ENCODE data around the gene LGI2.
"Not testable (repeated sequence)": the region's sequence is repeated elsewhere in the genome, so short reads cannot be mapped to it uniquely, and the experiment has no call there.

The LGI2 gene

DNA sequence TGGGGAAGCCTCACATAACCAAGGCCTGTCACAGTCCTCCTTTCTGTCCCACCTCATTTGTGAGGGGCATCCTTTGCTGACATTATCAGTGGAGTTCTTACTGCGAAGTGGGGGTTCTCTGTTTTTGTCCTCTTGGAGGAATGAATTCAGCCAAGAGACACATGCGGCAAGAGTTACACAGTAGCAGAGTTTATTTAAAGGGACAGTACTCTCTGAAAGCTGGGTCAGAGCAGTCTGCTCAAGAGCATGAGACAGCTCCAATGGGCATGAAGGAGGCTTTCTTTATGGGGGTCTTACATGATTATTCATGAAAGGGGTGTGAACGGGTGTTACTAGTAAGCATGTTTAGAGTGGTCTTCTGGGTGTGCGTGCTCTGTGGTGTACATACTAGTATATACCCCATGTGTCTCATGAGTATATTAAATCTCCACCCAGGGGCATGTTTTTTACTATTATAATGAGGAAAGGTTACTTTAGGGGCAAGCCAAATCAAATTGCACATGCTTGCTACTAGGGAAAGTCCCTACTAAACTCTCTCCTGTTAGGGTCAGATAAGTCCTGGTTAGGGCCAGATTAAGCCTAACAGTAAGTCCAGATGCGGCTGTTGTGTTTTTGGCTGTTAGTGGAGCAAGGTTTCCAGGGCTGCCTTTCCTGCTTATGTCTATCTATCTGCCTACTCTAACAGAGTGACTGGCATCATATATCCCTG, 19.8 kb upstream of the LGI2 start:
- DNase-seq (ENCODE audit: low read depth in 2 of 3, low spot score in 2 of 3): no peak

GRCh38 chr4:25043548-25043947, 12.8 kb upstream of the LGI2 start:
- DNase-seq (ENCODE audit: low read depth in 2 of 3, low spot score in 2 of 3): no peak

GRCh38 chr4:25033526-25033925, 2.8 kb upstream of the LGI2 start:
- DNase-seq (ENCODE audit: low read depth in 2 of 3, low spot score in 2 of 3): no peak

DNA sequence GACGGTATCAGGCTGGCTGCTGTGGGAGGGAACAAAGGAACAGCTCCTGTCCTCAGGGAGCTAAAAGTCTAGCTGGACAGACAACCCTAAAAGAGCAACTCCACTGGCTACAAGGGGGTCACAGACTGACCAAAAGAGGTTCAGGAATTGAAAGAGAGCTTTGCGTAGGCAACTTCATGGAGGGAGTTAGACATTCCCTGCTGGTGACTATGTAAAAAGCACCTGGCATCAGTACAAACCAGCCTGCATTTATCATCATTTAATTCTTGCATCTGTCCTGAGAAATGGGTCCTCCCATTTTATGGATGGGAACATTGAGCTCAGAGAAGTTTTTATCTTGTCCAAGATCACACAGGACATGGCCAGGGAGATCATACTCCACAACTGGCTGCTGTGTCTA, 1.4 kb upstream of the LGI2 start:
- no peak for DNase-seq (ENCODE audit: low read depth in 2 of 3, low spot score in 2 of 3)

DNA sequence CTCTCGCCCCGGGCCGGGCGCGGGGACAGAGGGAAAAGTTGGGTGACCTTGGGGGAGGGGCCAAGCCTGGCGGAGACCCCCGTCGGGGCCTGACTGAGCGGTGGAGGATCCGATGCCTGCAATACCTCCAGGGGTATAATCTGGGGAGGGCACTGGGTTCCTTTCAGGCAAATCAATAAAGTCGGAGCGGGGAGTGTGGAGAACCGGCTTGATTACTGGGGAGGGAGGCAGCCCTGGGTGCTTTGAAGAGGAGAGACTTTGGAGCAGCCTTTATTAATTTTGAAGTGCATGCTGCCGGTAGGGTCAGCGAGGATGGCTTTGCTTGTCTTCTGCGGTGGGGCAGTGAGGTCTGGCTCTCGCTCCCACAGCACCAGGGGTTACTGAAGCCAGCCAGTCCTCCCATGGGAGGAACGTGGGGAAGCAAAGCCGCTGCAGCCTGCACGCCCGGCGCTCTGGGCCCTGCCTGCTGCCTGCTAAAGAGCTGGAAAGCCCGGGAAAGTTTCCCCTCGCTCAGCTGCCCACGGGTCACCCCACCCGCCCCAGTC, 403 bp upstream of the LGI2 start:
- DNase-seq (ENCODE audit: low read depth in 2 of 3, low spot score in 2 of 3): no peak

DNA sequence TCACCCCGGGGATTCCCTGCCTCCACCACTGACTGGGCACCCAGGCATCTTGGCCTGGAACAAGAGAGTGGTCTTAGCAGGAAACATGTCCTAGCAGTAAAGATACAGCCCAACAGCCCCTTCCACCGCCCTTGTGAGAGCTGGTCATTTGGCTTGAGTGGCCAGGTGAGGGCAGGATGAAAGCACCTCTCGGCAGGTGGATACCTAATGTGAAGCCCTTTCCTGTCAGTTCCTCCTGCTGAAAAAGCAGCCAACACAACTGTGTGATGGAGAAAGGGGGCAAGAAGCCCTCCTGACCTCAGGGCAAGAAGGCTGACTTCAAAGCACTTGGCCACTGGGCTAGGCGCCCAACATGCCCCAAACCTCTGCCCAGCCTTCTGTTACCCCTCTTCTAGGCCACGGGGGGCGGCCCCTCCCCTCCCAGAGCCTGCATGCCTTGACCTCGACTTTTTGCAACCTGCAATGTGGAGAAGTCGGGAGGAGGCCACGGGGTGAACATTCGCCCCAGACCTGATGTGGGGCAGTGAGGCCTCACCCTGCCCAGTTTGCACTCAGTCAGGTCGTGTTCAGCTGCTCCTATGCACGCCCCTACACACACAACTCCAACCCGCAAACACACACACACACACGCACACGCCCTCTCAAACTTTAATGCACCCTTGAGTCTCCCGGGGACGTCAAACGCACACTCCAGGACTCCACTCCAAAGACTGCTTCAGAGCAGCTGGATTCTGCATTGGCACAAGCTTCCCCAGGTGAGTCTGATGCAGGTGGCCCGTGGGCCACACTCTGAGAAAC, 1.1 kb downstream of the LGI2 start:
- DNase-seq (ENCODE audit: low read depth in 2 of 3, low spot score in 2 of 3): no peak

DNA sequence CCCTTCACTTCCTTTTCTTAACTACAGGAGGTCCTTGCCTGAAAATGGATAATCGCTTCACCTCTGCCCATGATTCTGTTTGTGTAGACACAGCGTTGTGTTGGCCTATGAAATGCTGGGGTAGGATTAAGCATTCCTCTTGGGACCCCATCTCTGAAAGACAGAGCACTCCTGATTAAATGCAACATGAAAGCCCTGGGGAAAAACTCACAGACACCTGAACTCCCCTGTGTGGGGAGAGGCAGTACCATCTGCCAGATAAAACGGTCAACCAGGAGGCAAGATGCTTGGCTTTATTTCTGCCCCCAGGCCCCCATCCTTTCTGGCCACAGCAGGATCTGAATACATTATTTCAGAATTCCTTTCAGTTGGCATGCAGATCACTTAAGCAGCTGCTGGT, 1.9 kb downstream of the LGI2 start:
- no peak for DNase-seq (ENCODE audit: low read depth in 2 of 3, low spot score in 2 of 3)

DNA sequence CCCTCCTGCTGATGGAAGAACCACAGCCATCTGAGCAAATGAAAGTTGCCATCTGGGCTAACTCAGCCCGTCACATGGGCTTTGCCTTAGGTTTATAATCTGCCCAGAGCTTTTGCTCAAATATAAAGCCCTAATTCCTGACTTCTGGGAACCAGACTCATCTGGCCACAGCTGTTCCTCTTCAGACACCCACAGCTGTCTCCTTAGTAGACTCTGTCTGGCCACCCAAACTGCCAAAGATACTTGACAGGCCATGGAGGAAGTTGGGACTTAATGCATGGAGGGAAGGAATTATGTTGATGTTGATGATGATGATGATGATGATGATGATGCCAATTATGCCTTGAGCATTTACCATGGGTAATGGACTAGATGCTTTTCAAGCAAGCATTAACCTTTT, 8.0 kb downstream of the LGI2 start:
- no peak for DNase-seq (ENCODE audit: low read depth in 2 of 3, low spot score in 2 of 3)

- DNase-seq (ENCODE audit: low read depth in 2 of 3, low spot score in 2 of 3): no peak
Measured at GRCh38 chr4:25021216-25021615, 9.5 kb downstream of the LGI2 start.

- no peak for DNase-seq (ENCODE audit: low read depth in 2 of 3, low spot score in 2 of 3)
Measured at GRCh38 chr4:25020236-25020635, 10.5 kb downstream of the LGI2 start.

- DNase-seq (ENCODE audit: low read depth in 2 of 3, low spot score in 2 of 3): no peak
Measured at GRCh38 chr4:25019501-25019900, 11.2 kb downstream of the LGI2 start.

GRCh38 chr4:25015012-25015411, 15.7 kb downstream of the LGI2 start:
- no peak for DNase-seq (ENCODE audit: low read depth in 2 of 3, low spot score in 2 of 3)

- not testable (repeated sequence) for DNase-seq (ENCODE audit: low read depth in 2 of 3, low spot score in 2 of 3)
Measured at GRCh38 chr4:25014662-25014983, 16.1 kb downstream of the LGI2 start.

- no peak for DNase-seq (ENCODE audit: low read depth in 2 of 3, low spot score in 2 of 3)
Measured at GRCh38 chr4:25013756-25014661, 16.7 kb downstream of the LGI2 start.

DNA sequence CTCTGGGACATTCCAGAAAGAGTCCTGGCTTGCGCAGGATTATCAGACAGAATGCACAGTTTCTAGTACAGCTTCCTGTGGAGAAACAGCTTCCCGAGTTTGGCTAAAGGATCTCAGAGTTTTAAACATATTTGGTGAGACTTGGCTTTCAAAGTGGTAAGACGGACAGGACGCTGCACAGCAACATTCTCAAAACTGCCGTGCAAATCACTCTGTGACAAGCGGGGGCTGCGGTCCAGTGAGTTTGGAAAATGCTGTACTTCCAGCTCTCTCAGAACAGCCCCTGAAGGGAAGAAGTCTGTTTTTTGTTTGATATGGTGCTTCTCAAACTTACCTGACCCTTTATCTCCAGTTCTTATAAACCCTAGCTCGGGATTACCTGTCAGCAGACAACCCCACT, 18.1 kb downstream of the LGI2 start:
- no peak for DNase-seq (ENCODE audit: low read depth in 2 of 3, low spot score in 2 of 3)

DNA sequence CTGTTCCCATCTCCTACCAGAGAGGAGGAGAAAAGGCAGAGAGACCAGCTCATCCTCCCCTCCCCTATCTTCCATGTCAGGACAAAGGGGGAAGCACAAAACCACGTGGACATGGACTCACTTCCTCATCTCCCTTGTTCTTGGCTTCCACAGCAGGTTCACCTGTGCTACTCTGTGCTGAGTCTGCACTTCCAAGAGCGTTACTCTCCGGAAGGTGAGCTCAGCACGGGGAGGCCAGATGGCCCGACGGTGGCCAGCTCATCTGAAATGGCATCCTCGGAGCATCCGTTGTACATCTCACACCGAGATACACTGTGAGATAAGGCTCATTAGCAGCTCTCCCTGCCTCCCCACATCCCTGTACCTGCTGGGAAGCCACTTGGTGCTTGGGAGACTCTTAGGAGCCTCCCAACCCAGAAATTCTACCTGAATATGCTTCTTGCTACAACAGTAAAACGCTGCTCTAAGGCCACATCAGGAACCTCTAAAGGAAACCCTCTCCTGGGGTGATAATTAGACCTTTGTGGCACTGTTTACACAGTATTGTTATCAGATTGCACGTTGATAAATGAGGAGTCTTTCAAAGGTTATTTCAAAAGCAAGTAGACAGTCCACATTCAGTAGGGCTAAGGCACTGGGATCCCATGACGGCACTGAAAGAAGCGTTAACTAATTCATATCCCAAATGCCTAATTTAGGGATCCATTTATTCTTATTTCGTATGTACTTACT, 19.4 kb downstream of the LGI2 start:
- no peak for DNase-seq (ENCODE audit: low read depth in 2 of 3, low spot score in 2 of 3)

DNA sequence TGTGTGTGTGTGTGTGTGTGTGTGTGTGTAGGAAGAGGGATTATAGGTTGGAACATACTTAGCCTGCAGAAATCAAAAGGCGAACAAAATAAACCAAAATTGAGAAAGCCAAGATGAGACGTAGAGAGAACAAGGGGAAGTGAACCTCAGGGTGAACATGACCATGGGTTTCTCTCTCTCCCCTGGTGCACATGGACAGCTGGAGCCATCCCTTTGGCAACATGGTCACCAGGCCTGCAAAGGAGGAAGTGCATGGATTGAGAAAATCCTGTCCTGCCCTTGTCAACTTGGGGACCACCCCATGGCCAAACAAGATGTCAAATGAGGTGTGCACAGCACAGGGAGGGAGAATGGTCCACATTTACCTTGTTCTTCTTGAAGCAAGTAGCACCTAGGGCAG, 23.1 kb downstream of the LGI2 start:
- DNase-seq (ENCODE audit: low read depth in 2 of 3, low spot score in 2 of 3): no peak

DNA sequence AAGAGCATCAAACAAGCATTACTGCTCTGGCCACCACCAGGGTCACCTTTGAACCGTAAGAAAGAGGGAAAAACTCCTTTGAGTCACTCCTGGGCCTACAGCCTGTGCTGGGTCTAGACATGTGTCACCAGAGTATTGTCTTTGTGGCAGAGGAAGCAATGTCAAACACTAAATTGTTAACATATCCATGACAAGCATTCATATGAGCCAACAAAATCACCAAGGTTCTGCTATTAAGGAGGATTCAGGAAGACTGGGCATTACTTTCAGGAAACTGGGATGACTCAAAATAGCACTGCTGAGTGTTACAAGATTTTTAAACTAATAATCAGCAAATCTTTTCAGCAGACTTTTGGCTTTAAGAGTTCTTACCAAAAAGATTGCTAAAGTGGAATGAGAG, 28.1 kb downstream of the LGI2 start:
- DNase-seq (ENCODE audit: low read depth in 2 of 3, low spot score in 2 of 3): no peak

- DNase-seq (ENCODE audit: low read depth in 2 of 3, low spot score in 2 of 3): no peak
Measured at GRCh38 chr4:25001509-25001908, 29.2 kb downstream of the LGI2 start.

DNA sequence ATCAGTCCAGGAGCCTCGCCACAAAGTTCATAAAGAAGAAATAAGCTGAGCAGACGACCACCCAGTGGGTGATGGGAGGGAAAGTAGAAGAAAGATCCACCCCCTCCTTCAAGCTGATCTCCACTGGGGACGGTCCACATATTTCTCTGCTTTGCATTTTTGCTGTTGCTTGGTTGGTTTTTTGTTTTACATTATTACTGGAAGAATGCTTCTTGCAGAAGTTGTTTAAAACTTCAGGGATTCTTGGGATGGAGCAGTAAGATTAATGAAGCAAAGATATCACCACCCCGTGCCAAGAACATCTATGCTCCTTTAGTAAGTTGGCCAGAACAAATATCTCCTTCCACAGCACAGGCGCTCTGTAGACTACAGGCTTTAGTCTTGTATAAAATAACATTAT, 30.1 kb downstream of the LGI2 start:
- DNase-seq (ENCODE audit: low read depth in 2 of 3, low spot score in 2 of 3): no peak

Measured in activated CD8-positive, alpha-beta memory T cell treated with anti-CD3 and anti-CD28 coated beads for 48 hours (primary cell).